SU-DHL-6 (cell line): Measurements from ENCODE around the gene PRKCA.

ENCODE experiments used
- CTCF ChIP-seq: fragments of 200-600 bp; sonication (generic); IDR thresholded peaks from one replicate; pipeline ENCODE4 v1.5.1; 2017; ENCODE audit warnings: antibody characterized with exemption, mild to moderate bottlenecking, low read length, moderate library complexity; ENCODE audit not compliant: insufficient read depth, poor library complexity, severe bottlenecking
- EZH2phosphoT487 ChIP-seq: fragments of 200-600 bp; sonication (generic), shearing (Covaris generic); conservative IDR thresholded peaks from 2 replicates; pipeline ENCODE4 v1.6.1; 2018; ENCODE audit warnings: mild to moderate bottlenecking, antibody characterized with exemption, low read length, moderate library complexity, mixed read lengths

DNA sequence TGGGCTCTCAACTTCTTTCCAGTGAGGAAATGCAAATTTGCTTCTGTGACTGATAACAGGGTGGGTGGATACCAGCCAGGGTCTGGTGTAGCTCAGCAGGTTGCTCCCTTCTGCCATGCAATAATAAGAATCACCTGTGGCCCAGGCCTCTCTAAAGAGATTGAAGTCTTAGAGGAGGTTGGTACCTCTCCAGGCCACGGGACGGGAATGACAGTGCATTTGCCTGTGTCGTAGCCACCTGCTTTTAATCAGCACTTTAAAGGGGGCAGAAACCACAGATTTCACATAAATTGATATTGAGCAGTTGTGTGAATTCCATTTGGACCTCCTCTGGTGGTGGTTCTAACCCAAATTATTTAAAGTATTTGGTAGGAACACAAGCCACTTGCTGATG lies 246.9 kb downstream of the PRKCA start:
- TF ChIP-seq CTCF (no peak), EZH2phosphoT487 (no peak)
